Measurements from ENCODE around the gene BRWD1.

DNA sequence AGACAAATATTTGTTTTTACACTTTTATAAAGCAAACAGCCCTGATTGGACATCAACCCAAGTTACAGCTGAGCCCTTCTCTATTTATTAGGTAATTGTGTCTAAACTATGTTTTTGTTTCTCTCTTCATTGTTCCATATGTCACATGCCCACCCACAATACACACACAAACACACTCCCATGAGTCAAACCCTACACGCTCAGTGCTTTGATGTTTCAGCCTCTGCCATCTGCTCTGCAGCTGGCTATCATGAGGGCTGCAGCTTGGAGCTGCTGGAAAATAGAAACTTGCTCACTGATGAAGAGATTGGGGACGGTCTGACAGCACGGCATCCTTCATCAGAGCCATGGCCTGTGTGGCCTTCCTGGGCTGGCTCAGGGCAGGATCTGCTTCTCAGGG, 171.9 kb downstream of the BRWD1 start:
- TF ChIP-seq, protein P1, sequence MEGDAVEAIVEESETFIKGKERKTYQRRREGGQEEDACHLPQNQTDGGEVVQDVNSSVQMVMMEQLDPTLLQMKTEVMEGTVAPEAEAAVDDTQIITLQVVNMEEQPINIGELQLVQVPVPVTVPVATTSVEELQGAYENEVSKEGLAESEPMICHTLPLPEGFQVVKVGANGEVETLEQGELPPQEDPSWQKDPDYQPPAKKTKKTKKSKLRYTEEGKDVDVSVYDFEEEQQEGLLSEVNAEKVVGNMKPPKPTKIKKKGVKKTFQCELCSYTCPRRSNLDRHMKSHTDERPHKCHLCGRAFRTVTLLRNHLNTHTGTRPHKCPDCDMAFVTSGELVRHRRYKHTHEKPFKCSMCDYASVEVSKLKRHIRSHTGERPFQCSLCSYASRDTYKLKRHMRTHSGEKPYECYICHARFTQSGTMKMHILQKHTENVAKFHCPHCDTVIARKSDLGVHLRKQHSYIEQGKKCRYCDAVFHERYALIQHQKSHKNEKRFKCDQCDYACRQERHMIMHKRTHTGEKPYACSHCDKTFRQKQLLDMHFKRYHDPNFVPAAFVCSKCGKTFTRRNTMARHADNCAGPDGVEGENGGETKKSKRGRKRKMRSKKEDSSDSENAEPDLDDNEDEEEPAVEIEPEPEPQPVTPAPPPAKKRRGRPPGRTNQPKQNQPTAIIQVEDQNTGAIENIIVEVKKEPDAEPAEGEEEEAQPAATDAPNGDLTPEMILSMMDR (IDR thresholded peaks at IDR 0.05), result no peak
- TF ChIP-seq POLR2A (IDR thresholded peaks at IDR 0.05), result no peak
- no peak for TF ChIP-seq POLR2AphosphoS5 (IDR thresholded peaks at IDR 0.05)
